H9 (cell line): ENCODE data around the gene FYN. TPM values are rescaled to one million over a fixed set of nuclear protein-coding genes. Genes with fewer than 3 reads are reported as not detected.

Source experiments
- DNase-seq: peaks from one replicate; pipeline ENCODE4 v3.0.0-alpha.2; 2017
- H2AFZ ChIP-seq: one replicate; pipeline ENCODE4 v1.6.1; 2013; ENCODE audit warnings: mild to moderate bottlenecking, low read length, control low read depth, moderate library complexity
- H2AK5ac ChIP-seq: 2 replicates; pipeline ENCODE4 v1.6.1; 2013; ENCODE audit warnings: low read length, control low read depth, mixed read lengths; ENCODE audit not compliant: insufficient read length
- H2BK120ac ChIP-seq: one replicate; pipeline ENCODE4 v1.6.1; 2013; ENCODE audit warnings: low read depth, mild to moderate bottlenecking, low read length, control low read depth, inconsistent platforms; ENCODE audit not compliant: poor library complexity, severe bottlenecking
- H2BK12ac ChIP-seq: 2 replicates; pipeline ENCODE4 v1.6.1; 2013; ENCODE audit warnings: low read length, control low read depth, mixed read lengths, low read depth; ENCODE audit not compliant: insufficient read length
- H2BK15ac ChIP-seq: 2 replicates; pipeline ENCODE4 v1.6.1; 2013; ENCODE audit warnings: low read depth, low read length, control low read depth
- H2BK20ac ChIP-seq: one replicate; pipeline ENCODE4 v1.6.1; 2013; ENCODE audit warnings: low read depth, mild to moderate bottlenecking, low read length, control low read depth, inconsistent platforms; ENCODE audit not compliant: poor library complexity, severe bottlenecking
- H2BK5ac ChIP-seq: 2 replicates; pipeline ENCODE4 v1.6.1; 2013; ENCODE audit warnings: low read length, control low read depth, mixed read lengths; ENCODE audit not compliant: insufficient read length
- H3K14ac ChIP-seq: 2 replicates; pipeline ENCODE4 v1.6.1; 2013; ENCODE audit warnings: low read length, control low read depth; ENCODE audit not compliant: insufficient read depth
- H3K18ac ChIP-seq: 2 replicates; pipeline ENCODE4 v1.6.1; 2013; ENCODE audit warnings: low read depth, mild to moderate bottlenecking, mixed read lengths, low read length, control low read depth; ENCODE audit not compliant: insufficient read length
- H3K23ac ChIP-seq: 2 replicates; pipeline ENCODE4 v1.6.1; 2013; ENCODE audit warnings: low read length, control low read depth, mixed read lengths, low read depth; ENCODE audit not compliant: insufficient read length
- H3K23me2 ChIP-seq: 2 replicates; pipeline ENCODE4 v1.6.1; 2013; ENCODE audit warnings: low read depth, mild to moderate bottlenecking, mixed read lengths, low read length, control low read depth; ENCODE audit not compliant: insufficient read length, poor library complexity, severe bottlenecking
- H3K27ac ChIP-seq: 2 replicates; pipeline ENCODE4 v1.5.1; 2013; ENCODE audit warnings: low read length, control low read depth, mixed read lengths, low read depth; ENCODE audit not compliant: insufficient read length
- H3K27me3 ChIP-seq: 2 replicates; pipeline ENCODE4 v1.6.1; 2013; ENCODE audit warnings: low read length, control low read depth, inconsistent platforms; ENCODE audit not compliant: insufficient read depth
- H3K4ac ChIP-seq: 2 replicates; pipeline ENCODE4 v1.6.1; 2013; ENCODE audit warnings: low read depth, mild to moderate bottlenecking, control low read depth, inconsistent platforms, low read length, moderate library complexity
- H3K4me1 ChIP-seq: 2 replicates; pipeline ENCODE4 v1.6.1; 2013; ENCODE audit warnings: low read length, control low read depth, inconsistent platforms; ENCODE audit not compliant: insufficient read depth
- H3K4me2 ChIP-seq: 2 replicates; pipeline ENCODE4 v1.6.1; 2013; ENCODE audit warnings: low read length, control low read depth, mixed read lengths; ENCODE audit not compliant: insufficient read length, insufficient read depth
- H3K56ac ChIP-seq: 2 replicates; pipeline ENCODE4 v1.6.1; 2013; ENCODE audit warnings: low read depth, mild to moderate bottlenecking, mixed read lengths, low read length, control low read depth; ENCODE audit not compliant: insufficient read length
- H3K79me1 ChIP-seq: 2 replicates; pipeline ENCODE4 v1.6.1; 2013; ENCODE audit warnings: low read depth, mild to moderate bottlenecking, moderate library complexity, low read length, control low read depth, inconsistent platforms; ENCODE audit not compliant: insufficient read depth, poor library complexity, severe bottlenecking
- H3K79me2 ChIP-seq: 2 replicates; pipeline ENCODE4 v1.6.1; 2013; ENCODE audit warnings: low read length, control low read depth, inconsistent platforms; ENCODE audit not compliant: insufficient read depth
- H3K9ac ChIP-seq: 2 replicates; pipeline ENCODE4 v1.6.1; 2013; ENCODE audit warnings: low read length, control low read depth, mixed read lengths; ENCODE audit not compliant: insufficient read length; ENCODE audit errors: extremely low read depth
- H3K9me3 ChIP-seq: one replicate; pipeline ENCODE4 v1.6.1; 2013; ENCODE audit warnings: low read depth, low read length, inconsistent platforms; ENCODE audit not compliant: control insufficient read depth
- H3T11ph ChIP-seq: one replicate; pipeline ENCODE4 v1.6.1; 2013; ENCODE audit warnings: mild to moderate bottlenecking, low read length, control low read depth, inconsistent platforms
- H4K20me1 ChIP-seq: one replicate; pipeline ENCODE4 v1.6.1; 2013; ENCODE audit not compliant: control insufficient read depth, insufficient read length, insufficient read depth
- H4K5ac ChIP-seq: 2 replicates; pipeline ENCODE4 v1.6.1; 2013; ENCODE audit warnings: low read depth, mild to moderate bottlenecking, mixed read lengths, low read length, control low read depth; ENCODE audit not compliant: insufficient read length
- H4K8ac ChIP-seq: replicated peaks from 2 replicates; pipeline ENCODE4 v1.6.1; 2013; ENCODE audit warnings: low read length, control low read depth, mixed read lengths, low read depth; ENCODE audit not compliant: insufficient read length
- H4K91ac ChIP-seq: 2 replicates; pipeline ENCODE4 v1.6.1; 2013; ENCODE audit warnings: low read depth, mild to moderate bottlenecking, moderate library complexity, mixed read lengths, low read length, control low read depth; ENCODE audit not compliant: insufficient read length
- H3K27ac Mint-ChIP-seq, 3 experiments: 2 replicates in 2 of 3; 3 replicates in 1 of 3; pipeline ENCODE4 v1.8.0; 2020 to 2021; ENCODE audit warnings: mixed read lengths in 3 of 3, mild to moderate bottlenecking in 1 of 3, moderate library complexity in 1 of 3
- H3K27me3 Mint-ChIP-seq: 2 replicates; pipeline ENCODE4 v1.8.0; 2021; ENCODE audit warnings: low read depth, mild to moderate bottlenecking, moderate library complexity, mixed read lengths
- H3K36me3 Mint-ChIP-seq, 3 experiments: 2 replicates in 2 of 3; 3 replicates in 1 of 3; pipeline ENCODE4 v1.8.0; 2020 to 2021; ENCODE audit warnings: low read depth in 3 of 3, mixed read lengths in 3 of 3; ENCODE audit not compliant: insufficient read depth in 1 of 3
- H3K4me1 Mint-ChIP-seq, 2 experiments: 2 replicates each; pipeline ENCODE4 v1.8.0; 2020; ENCODE audit warnings: mixed read lengths in 2 of 2
- H3K4me3 Mint-ChIP-seq, 2 experiments: 2 replicates in 1 of 2; 3 replicates in 1 of 2; pipeline ENCODE4 v1.8.0; 2020 to 2021; ENCODE audit warnings: mild to moderate bottlenecking in 2 of 2, mixed read lengths in 2 of 2, moderate library complexity in 1 of 2
- H3K9me3 Mint-ChIP-seq, 2 experiments: 2 replicates in 1 of 2; 3 replicates in 1 of 2; pipeline ENCODE4 v1.8.0; 2020; ENCODE audit warnings: mild to moderate bottlenecking in 2 of 2, mixed read lengths in 2 of 2, moderate library complexity in 1 of 2
- CTCF ChIP-seq: fragments of 200-600 bp; sonication (generic); conservative IDR thresholded peaks from 3 replicates; pipeline ENCODE4 v1.8.0; 2021; ENCODE audit warnings: antibody characterized with exemption, mild to moderate bottlenecking
- WGBS: extraction: QIAGEN DNeasy Blood & Tissue Kit; methylation state at CpG from one replicate; pipeline ENCODE4 v1.1.7; 2013; ENCODE audit warnings: missing lambda C conversion rate, low lambda C conversion rate, mixed read lengths; ENCODE audit not compliant: insufficient read length; ENCODE audit errors: extremely low coverage; 5-methylcytosine and 5-hydroxymethylcytosine counted together
- total RNA-seq: library from RNA; stranded (reverse); gene quantifications from 2 replicates; pipeline ENCODE4 v1.2.1, GENCODE V29; 2021

FYN gene
- total RNA-seq, 1 experiment from 2014 or later, result 64.8 TPM

GRCh38 chr6:111738156-111738555 lies 135.1 kb downstream of the FYN start:
- no peak for DNase-seq
- no peaks in the 10 kb centered on the region for H4K20me1 ChIP-seq

More at GRCh38 chr6:111738156-111738555, 135.1 kb downstream of the FYN start:
- TF ChIP-seq CTCF, result no peak
- H3K23ac ChIP-seq, result no peak overlapping the region
- H3K14ac ChIP-seq, result no peak overlapping the region; the same call in 1 of the 2 replicates
- no peak overlapping the region for H2AFZ ChIP-seq
- peaks cover 14 to 20% of the 10 kb centered on the region in 2 experiments for H3K4me1 Mint-ChIP-seq
- no peaks in the 10 kb centered on the region for H3K9me3 ChIP-seq
- no peaks in the 10 kb centered on the region for H3K79me1 ChIP-seq
- H4K91ac ChIP-seq, result no peak overlapping the region
- H3K23me2 ChIP-seq, result no peaks in the 10 kb centered on the region
- H3K27me3 ChIP-seq, result no peaks in the 10 kb centered on the region
- H4K5ac ChIP-seq, result no peak overlapping the region
- H3T11ph ChIP-seq, result no peak overlapping the region
- H3K9me3 Mint-ChIP-seq, result peaks cover 2 to 7% of the 10 kb centered on the region in 2 experiments
- H3K4ac ChIP-seq, result no peak overlapping the region
- no peak overlapping the region for H3K18ac ChIP-seq
- no peak overlapping the region for H3K4me3 Mint-ChIP-seq
- no peak overlapping the region; the same call in 1 of the 2 replicates for H2BK15ac ChIP-seq
- H3K36me3 Mint-ChIP-seq, result peaks cover 13% of the 10 kb centered on the region in 3 experiments
- H3K79me2 ChIP-seq, result no peaks in the 10 kb centered on the region
- H3K9ac ChIP-seq, result no peak overlapping the region
- no peak overlapping the region for H3K27ac ChIP-seq
- no peak overlapping the region for H2BK12ac ChIP-seq
- H3K27ac Mint-ChIP-seq, result no peak overlapping the region
- H2BK5ac ChIP-seq, result no peak overlapping the region
- no peak overlapping the region for H3K4me2 ChIP-seq
- H4K8ac ChIP-seq, result no peak overlapping the region
- no peak overlapping the region for H2BK120ac ChIP-seq
- peaks cover 9% of the 10 kb centered on the region; the same call in 1 of the 2 replicates for H3K4me1 ChIP-seq
- no peak overlapping the region for H3K56ac ChIP-seq
- no peaks in the 10 kb centered on the region for H3K27me3 Mint-ChIP-seq
- no peak overlapping the region for H2BK20ac ChIP-seq
- H2AK5ac ChIP-seq, result no peak overlapping the region
- no CpG with 5 or more reads among the region's 3 CpGs for WGBS
